RKO (cell line): Measurements from ENCODE around the gene EPHA10.
"Not testable (repeated sequence)": the region's sequence is repeated elsewhere in the genome, so short reads cannot be mapped to it uniquely, and the experiment has no call there.

ENCODE experiments used
- DNase-seq: peaks from one replicate; pipeline ENCODE4 v3.0.0-alpha.2; 2016; ENCODE audit warnings: low spot score

EPHA10 gene

GRCh38 chr1:37716321-37716720, 48.6 kb downstream of the EPHA10 start:
- no peak for DNase-seq

DNA sequence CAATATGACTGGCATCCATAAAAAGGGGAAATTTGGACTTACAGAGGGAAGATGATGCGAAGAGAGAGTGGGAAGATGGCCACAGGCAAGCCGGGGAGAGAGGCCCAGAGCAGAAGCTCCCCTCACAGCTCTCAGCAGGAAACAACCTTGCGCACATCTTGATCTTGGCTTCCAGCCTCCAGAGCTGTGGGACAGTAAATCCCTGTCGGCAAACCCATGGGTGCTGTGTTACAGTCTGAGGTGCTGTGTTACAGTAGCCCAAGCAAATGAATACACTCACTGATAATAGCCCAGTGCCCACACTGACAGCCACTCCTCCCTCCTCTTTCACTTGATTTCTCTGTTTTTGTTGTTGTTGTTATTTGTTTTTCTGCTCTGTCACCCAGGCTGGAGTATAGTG, 50.2 kb downstream of the EPHA10 start:
- no peak for DNase-seq

GRCh38 chr1:37714226-37714625, 50.7 kb downstream of the EPHA10 start:
- no peak for DNase-seq

DNA sequence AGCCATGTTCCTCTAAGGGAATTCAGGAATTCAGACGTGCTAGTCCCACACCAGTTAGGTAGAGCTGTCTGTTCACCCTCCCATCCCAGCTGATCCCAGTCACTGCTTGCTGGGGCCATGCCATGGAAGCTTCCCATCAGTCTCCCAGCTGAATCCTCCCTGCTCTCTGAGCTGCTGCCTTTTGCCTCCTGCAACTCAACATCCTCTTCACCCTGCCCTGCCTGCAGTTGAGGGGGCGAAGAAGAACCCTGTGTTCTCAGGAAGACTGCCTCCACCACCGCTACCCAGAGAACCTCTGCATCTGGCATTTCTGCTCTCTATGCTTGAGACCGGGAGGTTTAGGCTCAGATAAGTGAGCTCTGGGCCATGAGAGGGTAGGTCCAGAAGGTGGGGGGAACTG, 56.4 kb downstream of the EPHA10 start:
- DNase-seq = no peak

DNA sequence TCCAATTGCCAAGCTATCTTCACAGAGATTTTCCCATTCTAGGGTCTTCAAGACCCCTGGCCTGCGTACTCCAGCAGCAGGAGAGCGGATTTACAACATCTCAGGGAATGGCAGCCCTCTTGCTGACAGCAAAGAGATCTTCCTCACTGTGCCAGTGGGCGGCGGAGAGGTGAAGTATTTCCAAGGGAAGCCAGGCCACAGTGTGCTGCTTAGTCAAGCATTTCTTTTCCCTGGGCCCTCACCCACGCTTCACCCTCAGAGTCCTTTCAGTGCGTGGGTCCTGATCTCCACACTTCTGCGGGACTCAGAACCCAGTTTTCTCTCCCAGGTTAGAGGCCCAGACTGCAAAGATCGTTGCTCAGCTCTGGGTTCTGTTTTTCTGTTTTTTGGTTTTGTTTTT, 59.5 kb downstream of the EPHA10 start:
- DNase-seq = no peak

- no peak for DNase-seq
Observed at GRCh38 chr1:37704966-37705365, 60.0 kb downstream of the EPHA10 start.

- DNase-seq = no peak
Observed at GRCh38 chr1:37703061-37703460, 61.9 kb downstream of the EPHA10 start.

- DNase-seq = no peak
Observed at GRCh38 chr1:37701051-37701450, 63.9 kb downstream of the EPHA10 start.

DNA sequence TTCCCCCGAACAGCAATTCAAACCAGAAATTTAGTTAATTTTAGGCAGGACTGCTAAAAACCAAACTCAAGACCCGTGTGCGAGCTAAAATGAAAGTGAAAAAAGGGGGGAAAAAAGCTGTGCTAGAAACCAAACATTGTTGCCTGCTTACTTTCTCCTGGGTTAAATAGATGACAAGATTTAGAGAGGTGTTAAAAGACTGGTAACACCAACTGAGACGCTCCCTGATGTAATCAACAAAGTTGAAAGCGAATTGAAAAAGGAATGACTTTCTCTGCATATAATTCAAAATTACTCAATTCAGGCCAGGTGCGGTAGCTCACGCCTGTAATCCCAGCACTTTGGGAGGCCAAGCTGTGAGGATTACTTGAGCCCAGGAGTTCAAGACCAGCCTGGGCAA, 65.8 kb downstream of the EPHA10 start:
- DNase-seq = no peak

DNA sequence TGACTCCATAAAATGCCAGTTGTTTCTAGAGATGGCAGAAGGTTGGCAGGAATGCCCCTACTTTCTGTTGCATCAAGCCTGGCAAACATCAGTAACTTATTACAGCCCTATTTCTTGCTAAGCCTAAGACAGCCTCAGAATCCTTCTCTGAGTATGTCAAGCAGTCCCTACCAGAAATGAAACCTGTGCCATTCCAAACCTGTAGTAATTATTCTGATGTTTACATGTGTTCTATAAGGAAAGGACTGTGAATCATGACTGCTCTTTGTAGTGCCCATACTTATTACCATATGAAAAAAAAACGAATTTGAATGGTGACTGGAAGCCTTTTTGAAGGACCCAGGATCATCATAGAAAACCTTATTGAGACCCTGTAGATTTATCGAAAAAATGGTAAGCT, 67.2 kb downstream of the EPHA10 start:
- no peak for DNase-seq

DNA sequence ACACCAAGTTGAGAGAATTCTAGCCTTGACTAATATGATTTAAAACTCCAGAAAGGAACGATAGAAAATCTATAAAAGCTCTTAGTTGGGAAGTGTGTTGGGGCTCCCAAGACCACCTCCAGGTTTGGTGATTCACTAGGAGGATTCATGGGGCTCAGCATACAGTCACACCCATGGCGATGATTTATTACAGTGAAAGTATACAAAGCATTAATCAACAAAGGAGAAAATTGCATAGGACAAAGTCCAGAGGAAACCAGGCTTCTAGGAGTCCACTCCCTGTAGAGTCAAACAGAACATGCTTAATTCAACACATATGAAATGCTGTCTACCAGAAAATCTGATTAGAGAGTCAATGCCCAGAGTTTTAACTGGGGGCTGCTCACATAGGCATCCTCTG, 67.8 kb downstream of the EPHA10 start:
- peak; percentile 13 for DNase-seq

DNA sequence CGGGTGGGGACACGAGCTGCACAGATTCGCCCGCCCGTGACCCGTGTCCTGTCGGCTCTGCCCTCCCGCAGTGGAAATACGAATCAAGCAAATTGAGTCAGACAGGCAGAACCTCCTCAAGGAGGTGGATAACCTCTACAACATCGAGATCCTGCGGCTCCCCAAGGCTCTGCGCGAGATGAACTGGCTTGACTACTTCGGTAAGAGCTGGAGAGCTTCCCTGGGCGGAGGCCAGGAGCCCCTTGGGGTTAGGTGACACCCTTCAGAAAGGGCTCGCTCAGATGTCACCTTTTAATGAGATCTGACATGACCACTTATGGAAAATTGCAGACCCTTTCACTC, 72.1 kb downstream of the EPHA10 start:
- peak; percentile 60 for DNase-seq

DNA sequence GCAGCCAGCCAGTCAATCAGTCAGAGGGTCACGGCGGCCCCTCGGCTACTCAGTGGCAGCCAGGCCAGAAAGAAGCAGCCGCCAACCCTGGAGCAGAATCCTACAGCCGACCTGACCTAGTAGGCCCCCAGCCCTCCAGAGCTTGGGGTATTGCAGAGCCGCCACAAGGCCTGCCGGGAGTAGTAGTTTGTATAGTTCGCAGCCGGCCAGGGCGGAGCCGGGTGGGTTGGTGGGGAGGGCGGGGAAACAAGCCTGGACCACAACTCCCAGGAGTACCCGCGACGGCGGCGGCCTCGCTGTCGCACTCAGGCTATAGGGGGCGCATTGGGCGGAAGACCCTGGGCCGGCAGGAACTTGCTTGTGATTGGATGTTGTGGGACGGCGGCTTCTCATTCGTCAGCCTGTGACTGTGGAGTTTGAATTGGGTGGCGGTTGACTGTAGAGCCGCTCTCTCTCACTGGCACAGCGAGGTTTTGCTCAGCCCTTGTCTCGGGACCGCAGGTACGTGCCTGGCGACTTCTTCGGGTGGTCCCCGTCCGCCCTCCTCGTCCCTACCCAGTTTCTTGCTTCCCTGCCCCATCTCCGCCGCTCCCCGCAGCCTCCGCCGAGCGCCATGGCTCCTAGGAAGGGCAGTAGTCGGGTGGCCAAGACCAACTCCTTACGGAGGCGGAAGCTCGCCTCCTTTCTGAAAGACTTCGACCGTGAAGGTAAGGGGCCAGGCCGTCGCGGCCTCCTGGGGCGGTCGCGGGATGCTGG, 72.7 kb downstream of the EPHA10 start, which contains the start of gene CDCA8:
TSS of gene CDCA8 (plus strand) at position 439 of the 756 bp plus-strand sequence. CDS start at position 614, 175 bp downstream.
- DNase-seq = peak; percentile 98

DNA sequence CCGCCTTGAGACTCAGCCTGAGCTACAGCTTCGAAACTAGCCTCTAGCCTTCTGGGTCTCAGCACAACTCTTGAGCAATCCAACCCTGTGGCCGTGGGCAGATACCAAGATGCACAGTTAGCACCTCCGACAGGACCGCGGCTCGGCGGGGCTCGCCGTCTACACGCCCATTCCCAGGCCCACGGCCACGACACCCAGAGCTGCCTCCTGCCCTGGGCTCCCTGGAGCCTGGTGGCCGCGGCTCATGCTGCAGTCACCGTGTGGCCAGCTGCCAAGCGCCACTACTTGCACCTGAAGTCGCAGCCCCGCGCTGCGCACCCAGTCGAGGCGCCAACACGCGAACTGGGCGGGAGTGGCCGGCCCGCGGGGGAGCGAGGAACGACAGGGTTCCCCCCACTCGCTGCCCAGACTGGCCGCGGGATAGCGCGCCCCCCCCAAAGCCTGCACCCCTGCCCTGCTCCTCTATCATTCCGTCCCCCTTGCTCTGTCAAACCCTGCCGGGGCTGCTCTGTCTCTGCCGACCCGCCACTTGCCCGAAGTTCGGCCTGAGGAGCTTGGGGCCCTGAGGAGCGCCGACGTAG, 73.3 kb downstream of the EPHA10 start:
- peak; percentile 73 for DNase-seq

DNA sequence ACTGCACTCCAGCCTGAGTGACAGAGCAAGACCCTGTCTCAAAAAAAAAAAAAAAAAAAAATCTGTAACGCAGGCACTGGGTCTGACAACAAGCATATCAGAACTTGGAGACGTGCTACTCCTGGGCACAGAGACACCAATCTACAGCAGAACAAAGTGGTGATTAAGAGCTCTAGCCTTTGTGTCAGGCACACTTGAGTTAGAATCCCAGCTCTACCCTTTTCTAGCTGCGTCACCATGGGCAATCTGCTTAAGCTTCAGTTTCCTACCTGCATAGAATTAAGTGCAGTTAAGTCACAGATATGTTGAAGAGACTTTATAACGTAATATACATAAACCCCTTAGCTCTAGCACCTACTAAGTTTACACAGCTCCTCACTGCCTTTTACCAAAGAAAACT, 76.0 kb downstream of the EPHA10 start:
- DNase-seq = peak; percentile 51

DNA sequence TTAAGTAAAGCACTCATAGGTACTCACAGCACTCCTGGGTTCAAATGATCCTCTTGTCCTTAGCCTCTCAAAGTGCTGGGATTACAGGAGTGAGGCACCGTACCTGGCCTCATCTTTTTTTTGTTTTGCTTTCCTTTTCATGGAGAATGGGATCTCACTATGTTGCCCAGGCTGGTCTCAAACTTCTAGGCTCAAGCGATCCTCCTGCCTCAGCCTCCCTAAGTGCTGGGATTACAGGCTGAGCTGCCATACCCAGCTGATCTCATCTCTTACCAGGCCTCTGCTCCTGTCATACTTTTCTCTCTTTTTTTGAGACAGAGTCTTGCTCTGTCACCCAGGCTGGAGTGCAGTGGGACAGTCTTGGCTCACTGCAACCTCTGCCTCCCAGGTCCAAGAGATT, 77.2 kb downstream of the EPHA10 start:
- DNase-seq = not testable (repeated sequence)

- DNase-seq = no peak
Observed at GRCh38 chr1:37685722-37686121, 79.2 kb downstream of the EPHA10 start.

GRCh38 chr1:37684182-37684581, 80.7 kb downstream of the EPHA10 start:
- not testable (repeated sequence) for DNase-seq

GRCh38 chr1:37682334-37682987, 82.5 kb downstream of the EPHA10 start:
- peak; percentile 73 for DNase-seq

DNA sequence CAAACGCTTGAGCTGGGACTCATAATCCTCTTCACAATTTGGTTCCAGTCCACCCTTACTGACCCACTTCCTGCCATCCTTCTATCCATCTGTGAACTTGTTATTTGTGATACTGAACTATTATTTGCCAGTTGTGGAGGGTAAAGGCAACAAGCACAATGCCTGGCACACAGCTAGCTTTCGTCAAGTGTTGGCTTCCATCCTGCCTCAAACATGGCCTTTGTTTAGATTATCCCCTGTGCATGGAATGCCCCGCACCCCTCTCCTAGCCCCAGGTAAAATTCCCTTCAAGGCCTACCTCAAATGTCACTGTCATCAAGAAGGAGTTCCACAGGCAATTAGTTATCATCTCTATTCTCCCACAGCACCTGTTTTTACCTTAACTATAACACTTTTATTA, 84.0 kb downstream of the EPHA10 start:
- DNase-seq = no peak

DNA sequence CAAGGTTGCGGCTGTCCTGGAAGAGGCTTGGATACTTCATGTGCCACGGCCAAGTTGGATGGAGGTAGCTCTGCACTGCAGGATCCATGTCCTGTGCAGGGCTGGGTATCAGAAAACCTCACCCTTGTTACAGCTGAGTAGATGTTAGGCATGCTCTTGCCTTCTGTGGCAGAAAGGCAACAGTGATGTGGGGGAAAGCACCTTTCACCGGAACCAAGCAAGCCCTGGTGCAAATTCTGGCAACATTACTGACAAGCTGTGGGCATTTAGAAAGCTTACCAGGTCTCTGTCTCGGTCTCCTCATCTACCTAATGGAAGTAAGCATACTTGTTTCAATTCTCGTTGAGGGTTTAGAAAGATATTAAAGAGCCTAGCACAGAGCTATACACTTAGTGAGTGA, 87.1 kb downstream of the EPHA10 start:
- DNase-seq = no peak

GRCh38 chr1:37677143-37677439, 87.8 kb downstream of the EPHA10 start:
- DNase-seq = no peak

GRCh38 chr1:37676281-37677142, 88.4 kb downstream of the EPHA10 start:
- DNase-seq = no peak
